T-helper 2 cell treated with Interferon-gamma antibody and Interleukin-4, amounts not matched to agents 5 μg/mL and 100 μg/mL, for 36 hours (primary cell): ENCODE data around the gene PPP1R12A.
"Not testable (repeated sequence)": the region's sequence is repeated elsewhere in the genome, so short reads cannot be mapped to it uniquely, and the experiment has no call there.

ENCODE experiments used
- DNase-seq: peaks from one replicate; pipeline ENCODE4 v3.0.0; 2021; ENCODE audit warnings: low spot score
- H3K27ac Mint-ChIP-seq: one replicate; pipeline ENCODE4 v1.8.0; 2021; ENCODE audit warnings: mild to moderate bottlenecking, mixed read lengths
- H3K27me3 Mint-ChIP-seq: one replicate; pipeline ENCODE4 v1.8.0; 2021; ENCODE audit warnings: low read depth, mixed read lengths
- H3K36me3 Mint-ChIP-seq: one replicate; pipeline ENCODE4 v1.8.0; 2021; ENCODE audit warnings: low read depth, mixed read lengths
- H3K4me1 Mint-ChIP-seq: one replicate; pipeline ENCODE4 v1.8.0; 2021; ENCODE audit warnings: low read depth, mixed read lengths
- H3K4me3 Mint-ChIP-seq: one replicate; pipeline ENCODE4 v1.8.0; 2022; ENCODE audit warnings: mild to moderate bottlenecking, moderate library complexity, mixed read lengths
- H3K9me3 Mint-ChIP-seq: one replicate; pipeline ENCODE4 v1.8.0; 2021; ENCODE audit warnings: mixed read lengths

The PPP1R12A gene

GRCh38 chr12:79954037-79954610, 19.2 kb upstream of the PPP1R12A start:
- H3K9me3 Mint-ChIP-seq, result peaks cover 5% of the 10 kb centered on the region
- H3K36me3 Mint-ChIP-seq, result no peaks in the 10 kb centered on the region
- no peak overlapping the region for H3K27ac Mint-ChIP-seq
- H3K4me3 Mint-ChIP-seq, result no peak overlapping the region
- peaks cover 3% of the 10 kb centered on the region for H3K4me1 Mint-ChIP-seq
- DNase-seq, result no peak
- H3K27me3 Mint-ChIP-seq, result peaks cover 30% of the 10 kb centered on the region

- no peaks in the 10 kb centered on the region for H3K36me3 Mint-ChIP-seq
- peaks cover 25% of the 10 kb centered on the region for H3K27me3 Mint-ChIP-seq
- no peak overlapping the region for H3K4me3 Mint-ChIP-seq
- H3K4me1 Mint-ChIP-seq, result peaks cover 1% of the 10 kb centered on the region
- no peaks in the 10 kb centered on the region for H3K9me3 Mint-ChIP-seq
- H3K27ac Mint-ChIP-seq, result no peak overlapping the region
- no peak for DNase-seq
These were observed 14.2 kb upstream of the PPP1R12A start for GRCh38 chr12:79949098-79949497.

GRCh38 chr12:79945433-79945832, 10.5 kb upstream of the PPP1R12A start:
- Mint-ChIP-seq H3K36me3 (no peaks in the 10 kb centered on the region), H3K27me3 (peaks cover 12% of the 10 kb centered on the region), H3K4me3 (no peak overlapping the region), H3K27ac (no peak overlapping the region), H3K9me3 (no peaks in the 10 kb centered on the region), H3K4me1 (no peaks in the 10 kb centered on the region)
- DNase-seq, result no peak

GRCh38 chr12:79944565-79944964, 9.7 kb upstream of the PPP1R12A start:
- H3K9me3 Mint-ChIP-seq, result no peaks in the 10 kb centered on the region
- H3K27me3 Mint-ChIP-seq, result peaks cover 12% of the 10 kb centered on the region
- no peak overlapping the region for H3K4me3 Mint-ChIP-seq
- H3K27ac Mint-ChIP-seq, result no peak overlapping the region
- H3K4me1 Mint-ChIP-seq, result no peaks in the 10 kb centered on the region
- DNase-seq, result no peak
- H3K36me3 Mint-ChIP-seq, result no peaks in the 10 kb centered on the region

GRCh38 chr12:79942846-79943245, 7.9 kb upstream of the PPP1R12A start:
- not testable (repeated sequence) for H3K27ac Mint-ChIP-seq, H3K4me1 Mint-ChIP-seq, H3K9me3 Mint-ChIP-seq, DNase-seq, H3K27me3 Mint-ChIP-seq, H3K36me3 Mint-ChIP-seq, H3K4me3 Mint-ChIP-seq

- no peak for DNase-seq
These were observed 4.9 kb upstream of the PPP1R12A start for GRCh38 chr12:79939728-79940310.

GRCh38 chr12:79938843-79939242, 3.9 kb upstream of the PPP1R12A start:
- peaks cover 3% of the 10 kb centered on the region for H3K36me3 Mint-ChIP-seq
- peaks cover 12% of the 10 kb centered on the region for H3K4me1 Mint-ChIP-seq
- H3K4me3 Mint-ChIP-seq, result no peak overlapping the region
- H3K27me3 Mint-ChIP-seq, result no peaks in the 10 kb centered on the region
- DNase-seq, result no peak
- no peaks in the 10 kb centered on the region for H3K9me3 Mint-ChIP-seq
- no peak overlapping the region for H3K27ac Mint-ChIP-seq

More at GRCh38 chr12:79939728-79940310, 4.9 kb upstream of the PPP1R12A start:
- Mint-ChIP-seq H3K4me1 (peaks cover 12% of the 10 kb centered on the region), H3K36me3 (no peaks in the 10 kb centered on the region), H3K4me3 (no peak overlapping the region), H3K27me3 (peaks cover 3% of the 10 kb centered on the region), H3K27ac (no peak overlapping the region), H3K9me3 (no peaks in the 10 kb centered on the region)

- H3K4me3 Mint-ChIP-seq, result peak overlapping the region; percentile 89
These were observed 1.8 kb upstream of the PPP1R12A start for GRCh38 chr12:79936670-79937069.

GRCh38 chr12:79935624-79936345, 888 bp upstream of the PPP1R12A start:
- Mint-ChIP-seq H3K9me3 (no peaks in the 10 kb centered on the region), H3K4me1 (peaks cover 29% of the 10 kb centered on the region)

More at GRCh38 chr12:79936670-79937069, 1.8 kb upstream of the PPP1R12A start:
- Mint-ChIP-seq H3K9me3 (no peaks in the 10 kb centered on the region), H3K27ac (no peak overlapping the region), H3K4me1 (peaks cover 26% of the 10 kb centered on the region), H3K27me3 (no peaks in the 10 kb centered on the region), H3K36me3 (peaks cover 7% of the 10 kb centered on the region)
- no peak for DNase-seq

GRCh38 chr12:79934281-79935020, 446 bp downstream of the PPP1R12A start:
- Mint-ChIP-seq H3K9me3 (no peaks in the 10 kb centered on the region), H3K36me3 (peaks cover 14% of the 10 kb centered on the region), H3K4me1 (peaks cover 36% of the 10 kb centered on the region), H3K4me3 (peak overlapping the region; percentile 89), H3K27me3 (no peaks in the 10 kb centered on the region), H3K27ac (peak overlapping the region; percentile 92)
- peak; percentile 58 for DNase-seq

More at GRCh38 chr12:79935624-79936345, 888 bp upstream of the PPP1R12A start:
- H3K4me3 Mint-ChIP-seq, result peak overlapping the region; percentile 89
- peaks cover 9% of the 10 kb centered on the region for H3K36me3 Mint-ChIP-seq
- DNase-seq, result no peak
- no peaks in the 10 kb centered on the region for H3K27me3 Mint-ChIP-seq
- peak overlapping the region; percentile 92 for H3K27ac Mint-ChIP-seq

GRCh38 chr12:79933532-79934264, 1.2 kb downstream of the PPP1R12A start:
- peak overlapping the region; percentile 92 for H3K27ac Mint-ChIP-seq
- H3K36me3 Mint-ChIP-seq, result peaks cover 14% of the 10 kb centered on the region
- H3K9me3 Mint-ChIP-seq, result no peaks in the 10 kb centered on the region
- peaks cover 42% of the 10 kb centered on the region for H3K4me1 Mint-ChIP-seq
- H3K4me3 Mint-ChIP-seq, result peak overlapping the region; percentile 89
- no peaks in the 10 kb centered on the region for H3K27me3 Mint-ChIP-seq
- DNase-seq, result no peak

- Mint-ChIP-seq H3K27me3 (no peaks in the 10 kb centered on the region), H3K36me3 (peaks cover 14% of the 10 kb centered on the region), H3K4me1 (peaks cover 48% of the 10 kb centered on the region), H3K4me3 (peak overlapping the region; percentile 89), H3K27ac (no peak overlapping the region), H3K9me3 (no peaks in the 10 kb centered on the region)
- DNase-seq, result no peak
These were observed 1.9 kb downstream of the PPP1R12A start for GRCh38 chr12:79933043-79933442.

- H3K9me3 Mint-ChIP-seq, result no peaks in the 10 kb centered on the region
- H3K27ac Mint-ChIP-seq, result peak overlapping the region; percentile 20
- peaks cover 14% of the 10 kb centered on the region for H3K36me3 Mint-ChIP-seq
- peaks cover 54% of the 10 kb centered on the region for H3K4me1 Mint-ChIP-seq
- peak overlapping the region; percentile 89 for H3K4me3 Mint-ChIP-seq
- no peak for DNase-seq
- H3K27me3 Mint-ChIP-seq, result no peaks in the 10 kb centered on the region
These were observed 2.5 kb downstream of the PPP1R12A start for GRCh38 chr12:79932357-79932756.
